GDM1 (cell line): ENCODE measurements around the gene RNF217.

ENCODE experiments used
- DNase-seq: peaks from one replicate; lab custom pipeline; 2025; lab: John Stamatoyannopoulos, UW

RNF217 gene

GRCh38 chr6:125099211-125100073 is 137.2 kb downstream of the RNF217 start:
- no peak for DNase-seq

GRCh38 chr6:125100074-125100652 is 137.9 kb downstream of the RNF217 start:
- no peak for DNase-seq

GRCh38 chr6:125101128-125101527 is 138.9 kb downstream of the RNF217 start:
- no peak for DNase-seq

GRCh38 chr6:125101631-125102030 is 139.4 kb downstream of the RNF217 start:
- no peak for DNase-seq

GRCh38 chr6:125102411-125102810 is 140.2 kb downstream of the RNF217 start:
- no peak for DNase-seq

- DNase-seq = no peak
Measured at GRCh38 chr6:125102891-125103290, 140.7 kb downstream of the RNF217 start.

- DNase-seq = no peak
Measured at GRCh38 chr6:125104425-125104824, 142.2 kb downstream of the RNF217 start.

- DNase-seq = no peak
Measured at GRCh38 chr6:125107048-125107447, 144.8 kb downstream of the RNF217 start.

GRCh38 chr6:125107896-125108295 is 145.7 kb downstream of the RNF217 start:
- no peak for DNase-seq

GRCh38 chr6:125110056-125110455 is 147.8 kb downstream of the RNF217 start:
- no peak for DNase-seq

GRCh38 chr6:125111219-125111983 is 149.2 kb downstream of the RNF217 start:
- DNase-seq = no peak

GRCh38 chr6:125112934-125113333 is 150.7 kb downstream of the RNF217 start:
- no peak for DNase-seq

- DNase-seq = no peak
Measured at GRCh38 chr6:125114248-125114858, 152.1 kb downstream of the RNF217 start.

- DNase-seq = no peak
Measured at GRCh38 chr6:125116170-125116569, 153.9 kb downstream of the RNF217 start.

- no peak for DNase-seq
Measured at GRCh38 chr6:125116710-125117109, 154.5 kb downstream of the RNF217 start.

GRCh38 chr6:125117818-125118217 is 155.6 kb downstream of the RNF217 start:
- DNase-seq = no peak

- no peak for DNase-seq
Measured at GRCh38 chr6:125120054-125120590, 157.9 kb downstream of the RNF217 start.

GRCh38 chr6:125121894-125122293 is 159.7 kb downstream of the RNF217 start:
- no peak for DNase-seq

- DNase-seq = no peak
Measured at GRCh38 chr6:125123051-125123450, 160.8 kb downstream of the RNF217 start.

GRCh38 chr6:125123468-125124048 is 161.3 kb downstream of the RNF217 start:
- no peak for DNase-seq

GRCh38 chr6:125124049-125124669 is 161.9 kb downstream of the RNF217 start:
- DNase-seq = no peak
